ENCODE data around the gene CST3.
"Not testable (repeated sequence)": the region's sequence is repeated elsewhere in the genome, so short reads cannot be mapped to it uniquely, and the experiment has no call there.

The CST3 gene

GRCh38 chr20:23661002-23661429, 23.3 kb upstream of the CST3 start:
- DNase-seq: no peak

DNA sequence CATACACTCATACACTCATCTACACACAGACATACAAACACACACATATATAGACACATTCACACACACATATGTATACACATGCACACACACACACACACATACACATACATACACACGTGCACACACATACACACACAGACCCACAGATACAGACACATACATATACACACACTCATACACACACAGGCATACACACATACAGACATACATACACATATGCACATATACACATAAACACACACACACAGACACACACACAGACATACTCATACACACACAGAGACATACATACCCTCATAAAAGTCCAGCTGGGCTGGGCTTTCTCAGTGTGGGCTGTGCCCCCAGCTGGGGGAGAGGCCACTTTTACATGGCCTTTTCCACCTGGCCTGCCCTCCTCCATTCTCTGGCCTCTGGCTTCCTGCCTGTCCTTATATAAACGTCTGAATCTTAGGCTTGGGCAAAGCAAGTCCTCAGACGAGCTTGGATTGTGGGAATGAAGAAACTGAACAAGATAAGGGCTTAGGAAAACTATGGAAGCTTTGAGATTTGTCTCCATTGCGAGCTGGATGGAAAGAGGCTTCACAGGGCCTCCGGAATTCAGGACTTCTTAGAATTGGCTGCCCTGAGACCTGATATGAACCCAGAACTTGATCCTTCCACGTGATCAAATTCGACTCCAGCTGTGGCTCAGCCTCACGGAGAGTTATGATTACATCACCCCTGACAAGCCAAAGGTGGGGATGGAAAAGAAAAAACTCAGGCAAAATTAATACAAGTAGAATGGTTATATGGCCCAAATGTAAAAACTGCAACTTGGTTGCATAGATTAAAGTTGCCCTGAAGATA, 22.5 kb upstream of the CST3 start:
- DNase-seq: no peak

DNA sequence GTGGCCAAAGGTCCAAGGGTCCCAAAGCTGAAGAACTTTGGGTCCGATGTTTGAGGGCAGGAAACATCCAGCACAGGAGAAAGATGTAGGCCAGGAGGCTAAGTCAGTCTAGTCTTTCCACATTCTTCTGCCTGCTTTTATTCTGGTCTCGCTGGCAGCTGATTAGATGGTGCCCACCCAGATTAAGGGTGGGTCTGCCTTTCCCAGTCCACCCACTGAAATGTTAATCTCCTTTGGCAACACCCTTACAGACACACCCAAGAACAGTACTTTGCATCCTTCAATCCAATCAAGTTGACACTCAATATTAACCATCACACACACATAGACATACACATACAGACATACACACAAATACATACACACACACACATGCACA, 21.8 kb upstream of the CST3 start:
- not testable (repeated sequence) for DNase-seq

DNA sequence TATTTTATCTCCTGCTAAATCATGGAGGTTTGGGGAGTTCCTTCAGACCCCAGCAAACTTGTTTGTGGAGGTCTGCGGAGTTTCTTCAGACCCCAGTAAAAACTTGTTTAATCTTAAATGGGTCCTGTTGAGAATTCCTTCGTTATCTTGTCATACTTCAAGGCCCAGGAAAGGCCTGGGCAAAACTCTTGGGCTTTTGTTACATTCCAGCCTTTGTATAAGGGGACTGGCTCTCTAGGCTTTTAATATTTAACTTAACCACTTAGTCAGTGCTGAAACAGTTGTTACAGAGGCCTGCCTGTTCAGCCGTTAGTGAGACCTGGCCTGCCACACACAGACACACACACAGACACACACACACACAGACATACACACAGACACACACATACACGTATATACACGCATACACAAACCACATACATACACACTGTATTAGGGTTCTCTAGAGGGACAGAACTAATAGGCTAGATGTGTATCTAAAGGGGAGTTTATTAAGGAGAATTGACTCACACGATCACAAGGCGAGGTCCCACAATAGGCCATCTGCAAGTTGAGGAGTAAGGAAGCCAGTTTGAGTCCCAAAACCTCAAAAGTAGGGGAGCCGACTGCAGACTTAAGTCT, 21.3 kb upstream of the CST3 start:
- DNase-seq: no peak

DNA sequence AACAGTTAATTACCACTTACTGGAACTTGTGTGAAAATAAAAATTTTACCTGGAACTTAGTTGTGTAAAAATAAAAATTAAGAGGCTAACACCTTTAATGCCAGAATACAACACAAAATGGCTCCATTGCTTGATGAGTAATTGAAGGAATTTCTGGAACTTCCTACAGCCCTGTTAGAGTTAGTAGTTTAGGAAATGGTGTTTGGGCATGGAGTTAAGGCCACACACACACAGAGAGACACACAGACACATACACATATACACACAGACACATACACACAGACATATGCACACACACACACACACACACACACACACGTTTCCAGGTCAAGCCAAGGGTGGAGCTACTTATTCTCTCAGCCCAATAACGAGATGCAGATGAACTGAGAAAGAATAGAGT, 20.6 kb upstream of the CST3 start:
- DNase-seq: no peak

GRCh38 chr20:23657202-23657601, 19.4 kb upstream of the CST3 start:
- no peak for DNase-seq

GRCh38 chr20:23656372-23656771, 18.6 kb upstream of the CST3 start:
- no peak for DNase-seq

DNA sequence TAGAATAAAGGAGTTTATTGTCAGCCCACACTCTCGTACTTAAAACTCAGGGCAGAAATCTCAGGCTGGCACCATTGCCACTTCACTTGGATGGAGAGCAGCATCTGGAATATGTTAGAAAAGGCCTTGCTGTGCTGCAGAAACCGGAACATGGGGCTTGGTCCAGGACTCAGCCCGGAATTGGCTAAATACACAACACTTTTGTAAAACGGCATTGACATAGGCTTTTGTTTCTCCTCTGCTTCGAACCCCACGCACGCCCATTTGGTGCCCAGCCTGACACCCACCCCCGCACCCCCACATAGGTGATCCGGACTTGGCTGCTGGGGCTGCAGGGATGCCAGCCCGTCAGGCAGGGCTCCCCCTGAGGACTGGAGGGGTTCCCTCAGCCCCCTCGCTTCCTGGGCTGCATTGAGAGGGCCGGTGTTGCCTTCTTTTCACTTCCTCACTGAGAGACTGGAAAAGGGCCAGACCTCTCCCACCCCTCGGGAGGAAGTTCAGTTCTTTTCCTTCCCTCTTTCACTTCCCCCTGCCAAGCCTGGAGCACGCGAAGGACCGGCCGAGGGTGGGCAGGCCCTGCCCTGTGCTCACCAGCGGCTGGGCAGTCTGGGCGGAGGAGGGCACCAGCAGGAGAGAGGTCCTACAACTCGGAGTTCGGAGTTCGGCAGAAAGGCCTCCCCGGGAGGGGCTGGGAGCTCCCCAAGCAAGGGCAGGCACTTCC, 17.9 kb upstream of the CST3 start:
- DNase-seq: peak; percentile 28

GRCh38 chr20:23654717-23655116, 17.0 kb upstream of the CST3 start:
- no peak for DNase-seq

DNA sequence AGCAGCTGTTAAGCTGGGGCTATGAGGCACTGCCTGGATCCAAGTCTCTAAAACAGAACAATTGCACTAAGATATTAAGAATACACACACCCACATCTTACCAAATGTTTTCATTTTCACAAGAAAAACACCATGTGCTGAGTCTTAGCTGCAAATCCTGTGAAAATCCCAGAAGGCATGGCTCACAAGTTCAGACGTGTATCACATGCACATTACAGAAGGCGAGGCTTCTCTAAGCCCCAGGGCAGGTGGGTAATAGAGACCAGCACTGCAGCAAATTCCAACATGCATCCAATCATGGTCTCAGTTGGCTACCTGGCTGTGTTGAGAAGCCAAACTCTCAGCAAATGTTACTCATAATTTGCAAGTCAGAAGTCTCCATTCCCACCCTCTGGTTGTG, 16.2 kb upstream of the CST3 start:
- no peak for DNase-seq

- DNase-seq: no peak
Observed at GRCh38 chr20:23653400-23653938, 15.7 kb upstream of the CST3 start.

- DNase-seq: no peak
Observed at GRCh38 chr20:23652926-23653325, 15.2 kb upstream of the CST3 start.

- no peak for DNase-seq
Observed at GRCh38 chr20:23652371-23652770, 14.6 kb upstream of the CST3 start.

DNA sequence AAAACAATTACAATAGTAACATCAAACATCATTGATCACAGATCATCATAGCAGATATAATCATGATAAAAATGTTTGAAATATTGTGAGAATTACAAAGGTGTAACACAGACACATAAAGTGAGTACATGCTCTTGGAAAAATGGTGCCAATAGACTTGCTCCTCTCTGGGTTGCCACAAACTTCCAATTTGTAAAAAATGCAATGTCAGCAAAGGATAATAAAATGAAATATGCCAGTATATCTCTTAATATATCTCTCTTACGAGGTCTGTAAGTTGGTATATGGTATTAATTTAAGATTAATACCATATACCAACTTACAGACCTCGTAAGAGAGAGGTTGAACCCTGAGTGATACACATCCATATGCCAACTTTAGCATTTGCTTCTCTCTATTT, 13.4 kb upstream of the CST3 start:
- no peak for DNase-seq

- no peak for DNase-seq
Observed at GRCh38 chr20:23649830-23650417, 12.2 kb upstream of the CST3 start.

GRCh38 chr20:23649242-23649641, 11.5 kb upstream of the CST3 start:
- no peak for DNase-seq

- no peak for DNase-seq
Observed at GRCh38 chr20:23647346-23647745, 9.6 kb upstream of the CST3 start.

GRCh38 chr20:23646106-23646873, 8.5 kb upstream of the CST3 start:
- DNase-seq: no peak

DNA sequence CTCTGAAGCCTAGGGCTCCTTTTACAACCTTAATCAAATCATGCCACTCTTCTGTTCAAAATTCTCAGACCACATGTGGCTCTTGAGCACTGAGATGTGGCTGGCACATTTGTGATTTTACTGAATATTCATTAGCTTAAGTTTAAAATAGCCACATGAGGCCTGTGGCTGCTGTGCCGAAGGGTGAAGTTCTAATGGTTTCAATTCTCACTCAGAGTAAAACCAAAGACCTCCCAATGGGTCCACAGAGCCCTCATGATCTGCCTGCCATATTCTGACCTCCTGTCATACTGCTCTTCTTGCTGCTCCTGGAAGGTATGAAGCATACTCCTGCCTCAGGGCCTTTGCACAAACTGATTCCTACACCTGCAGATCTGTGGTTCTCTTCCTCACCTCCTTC, 7.8 kb upstream of the CST3 start:
- DNase-seq: no peak

GRCh38 chr20:23644164-23644563, 6.4 kb upstream of the CST3 start:
- DNase-seq: no peak

GRCh38 chr20:23643659-23644058, 5.9 kb upstream of the CST3 start:
- peak; percentile 38 for DNase-seq

DNA sequence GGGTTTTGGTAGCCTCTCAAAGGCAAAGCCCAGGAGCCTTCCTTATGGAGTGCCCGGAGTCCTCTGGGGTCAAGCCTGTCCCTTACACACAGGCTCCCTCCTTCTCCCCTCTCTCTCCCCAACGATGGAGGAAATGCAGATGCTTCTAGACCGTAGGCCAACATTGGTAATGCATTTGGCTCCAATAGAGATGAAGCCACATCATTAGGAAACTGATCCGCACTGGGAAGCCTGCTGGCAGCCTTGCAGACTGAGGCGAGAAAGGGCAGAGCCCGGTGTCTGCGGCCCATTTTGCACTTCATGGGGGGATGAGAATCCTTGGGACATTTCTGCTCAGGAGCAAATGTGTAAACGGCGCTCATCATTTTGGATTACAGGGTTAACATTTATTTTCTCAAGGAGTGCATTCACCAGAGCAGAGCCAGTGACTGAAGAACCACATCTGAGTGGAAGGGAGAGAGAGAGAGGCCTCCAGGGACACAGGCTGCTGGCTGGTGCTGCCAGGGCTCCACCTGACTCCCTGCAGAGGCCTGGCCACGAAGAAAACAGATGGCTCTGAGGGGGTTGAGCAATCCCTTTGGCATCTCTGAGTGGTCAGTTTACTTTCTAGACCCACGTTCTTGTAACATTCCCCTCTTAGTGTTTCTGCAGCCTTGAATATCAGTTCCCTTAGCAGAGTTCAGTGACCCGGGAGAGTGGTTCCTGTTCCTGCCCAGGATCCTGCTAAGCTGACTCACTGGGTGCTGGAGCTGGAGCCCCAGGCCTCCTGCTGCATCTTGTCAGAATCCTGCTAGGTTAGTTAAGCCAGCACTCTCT, 4.4 kb upstream of the CST3 start:
- DNase-seq: no peak
